Adipocyte (in vitro differentiated cells): Measurements from ENCODE around the gene PPFIA4.

ENCODE experiments used
- DNase-seq: peaks from one replicate; pipeline ENCODE4 v3.0.0-alpha.2; 2015; ENCODE audit warnings: low read depth
- H3K27me3 ChIP-seq: replicated peaks from 2 replicates; pipeline ENCODE4 v1.7.0; 2013; ENCODE audit warnings: mild to moderate bottlenecking, low read length, moderate library complexity; ENCODE audit not compliant: control insufficient read depth, insufficient read depth
- H3K36me3 ChIP-seq: 2 replicates; pipeline ENCODE4 v1.7.0; 2013; ENCODE audit warnings: low read length, mild to moderate bottlenecking, moderate library complexity; ENCODE audit not compliant: control insufficient read depth, insufficient read depth, severe bottlenecking
- H3K4me1 ChIP-seq: 2 replicates; pipeline ENCODE4 v1.7.0; 2013; ENCODE audit warnings: mild to moderate bottlenecking, low read length, moderate library complexity; ENCODE audit not compliant: control insufficient read depth, insufficient read depth
- H3K4me3 ChIP-seq: 2 replicates; pipeline ENCODE4 v1.7.0; 2013; ENCODE audit warnings: mild to moderate bottlenecking, low read length, moderate library complexity
- H3K9ac ChIP-seq: 2 replicates; pipeline ENCODE4 v1.7.0; 2013; ENCODE audit warnings: mild to moderate bottlenecking, low read length, moderate library complexity
- H3K9me3 ChIP-seq: 2 replicates; pipeline ENCODE4 v1.7.0; 2013; ENCODE audit warnings: mild to moderate bottlenecking, low read length, moderate library complexity; ENCODE audit not compliant: control insufficient read depth

Gene PPFIA4

DNA sequence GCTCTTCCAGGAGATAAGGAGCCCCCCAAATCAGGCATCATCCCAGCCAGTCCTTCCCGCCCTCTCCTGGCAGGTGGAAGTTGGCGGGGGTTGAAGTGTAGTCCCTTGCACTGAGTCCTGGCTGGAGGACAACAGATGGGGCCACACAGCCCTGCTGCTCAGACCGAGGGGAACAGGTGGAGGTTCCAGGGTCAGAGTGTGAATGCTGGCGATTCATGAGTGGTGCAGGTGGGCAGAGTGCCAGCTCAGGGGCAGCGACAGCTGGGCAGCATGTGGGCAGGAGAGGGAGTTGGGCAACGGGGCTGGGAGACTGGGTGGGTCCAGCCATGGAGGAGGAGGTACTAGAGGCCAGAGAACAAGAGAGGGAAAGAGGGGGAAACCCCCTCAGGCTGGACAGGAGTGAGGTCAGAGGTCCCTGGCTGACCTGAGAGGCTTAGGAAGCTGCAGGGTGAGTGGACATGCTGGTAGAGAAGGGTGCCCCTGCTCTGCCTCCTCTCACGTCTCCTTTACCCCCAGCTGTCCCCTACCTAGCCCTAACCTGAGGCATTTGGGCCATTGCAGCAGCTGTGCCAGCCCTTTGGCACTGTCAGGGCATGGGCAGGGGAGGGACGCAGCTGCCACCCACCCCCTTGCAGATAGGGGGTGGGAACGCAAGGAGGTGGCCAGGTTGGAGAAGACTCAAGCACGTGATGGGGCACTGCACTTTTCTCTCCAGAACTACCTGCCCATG, 90.0 kb downstream of the PPFIA4 start:
- peaks cover 38% of the 10 kb centered on the region for H3K27me3 ChIP-seq
- peaks cover 3% of the 10 kb centered on the region for H3K4me1 ChIP-seq
- no peak for DNase-seq
- H3K36me3 ChIP-seq, result no peaks in the 10 kb centered on the region
- no peak overlapping the region for H3K4me3 ChIP-seq
- H3K9me3 ChIP-seq, result no peaks in the 10 kb centered on the region
- H3K9ac ChIP-seq, result no peak overlapping the region

GRCh38 chr1:203117611-203118575, 91.6 kb downstream of the PPFIA4 start:
- peaks cover 3% of the 10 kb centered on the region for H3K4me1 ChIP-seq
- H3K9me3 ChIP-seq, result no peaks in the 10 kb centered on the region
- H3K27me3 ChIP-seq, result peaks cover 44% of the 10 kb centered on the region
- no peak overlapping the region for H3K4me3 ChIP-seq
- H3K36me3 ChIP-seq, result no peaks in the 10 kb centered on the region
- DNase-seq, result peak; percentile 89
- H3K9ac ChIP-seq, result no peak overlapping the region

GRCh38 chr1:203120325-203121153, 94.2 kb downstream of the PPFIA4 start:
- Histone ChIP-seq H3K4me1 (peaks cover 3% of the 10 kb centered on the region), H3K4me3 (no peak overlapping the region)

DNA sequence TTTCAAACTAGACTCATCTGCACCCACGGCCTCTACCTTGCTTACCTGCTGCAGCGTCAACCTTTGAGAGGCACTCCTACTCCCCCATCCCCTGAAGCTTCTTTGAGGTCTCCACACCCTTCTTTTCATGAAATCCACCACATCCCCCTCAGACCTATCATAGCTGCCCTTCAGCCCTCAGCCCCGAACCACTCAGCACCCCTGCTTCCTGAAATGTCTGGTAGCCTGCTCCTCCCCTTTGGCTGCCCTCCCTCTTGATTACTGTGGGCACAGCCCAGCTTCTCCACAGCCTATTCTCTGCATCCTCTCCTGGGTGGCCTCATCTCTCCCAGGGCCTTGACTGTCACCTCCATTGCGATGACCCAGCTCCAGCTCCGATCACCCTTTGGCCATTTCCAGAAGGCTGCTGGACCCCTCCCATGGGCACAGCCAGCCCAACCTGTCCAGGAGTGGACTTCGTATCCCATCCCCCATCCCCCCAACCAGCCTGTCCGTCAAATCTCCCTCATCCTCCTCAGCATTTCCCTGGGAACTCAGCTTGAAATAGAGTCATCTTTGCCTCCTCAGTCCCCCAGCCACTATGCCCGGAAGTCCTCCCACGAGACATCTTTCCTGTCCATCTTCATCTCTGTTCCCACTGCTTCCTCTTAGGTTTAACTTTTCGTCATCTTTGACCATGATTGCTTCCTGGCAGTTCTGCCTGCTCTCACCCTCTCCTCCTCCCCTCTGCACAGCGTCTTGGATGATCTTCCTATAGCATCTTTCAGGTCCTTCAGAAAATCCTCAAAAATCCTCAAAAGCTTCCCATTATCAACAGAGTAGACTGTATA, 95.1 kb downstream of the PPFIA4 start:
- Histone ChIP-seq H3K4me1 (peaks cover 3% of the 10 kb centered on the region), H3K27me3 (peaks cover 58% of the 10 kb centered on the region), H3K36me3 (no peaks in the 10 kb centered on the region), H3K9ac (no peak overlapping the region), H3K9me3 (no peaks in the 10 kb centered on the region), H3K4me3 (no peak overlapping the region)
- DNase-seq, result no peak

More at GRCh38 chr1:203120325-203121153, 94.2 kb downstream of the PPFIA4 start:
- H3K27me3 ChIP-seq, result peaks cover 64% of the 10 kb centered on the region
- H3K9me3 ChIP-seq, result no peaks in the 10 kb centered on the region
- no peaks in the 10 kb centered on the region for H3K36me3 ChIP-seq
- H3K9ac ChIP-seq, result no peak overlapping the region
- DNase-seq, result no peak

- Histone ChIP-seq H3K36me3 (no peaks in the 10 kb centered on the region), H3K4me3 (no peak overlapping the region), H3K9ac (no peak overlapping the region), H3K9me3 (no peaks in the 10 kb centered on the region), H3K27me3 (peaks cover 52% of the 10 kb centered on the region), H3K4me1 (peaks cover 3% of the 10 kb centered on the region)
- no peak for DNase-seq
Observed at GRCh38 chr1:203122159-203122558, 95.9 kb downstream of the PPFIA4 start.

GRCh38 chr1:203124011-203124410, 97.7 kb downstream of the PPFIA4 start:
- no peak for DNase-seq
- Histone ChIP-seq H3K36me3 (no peaks in the 10 kb centered on the region), H3K27me3 (peaks cover 42% of the 10 kb centered on the region), H3K9me3 (no peaks in the 10 kb centered on the region), H3K4me3 (no peak overlapping the region), H3K9ac (no peak overlapping the region), H3K4me1 (peaks cover 14% of the 10 kb centered on the region)

GRCh38 chr1:203124546-203125317, 98.4 kb downstream of the PPFIA4 start:
- Histone ChIP-seq H3K27me3 (peaks cover 38% of the 10 kb centered on the region), H3K4me3 (no peak overlapping the region), H3K36me3 (no peaks in the 10 kb centered on the region), H3K4me1 (peaks cover 21% of the 10 kb centered on the region), H3K9me3 (no peaks in the 10 kb centered on the region), H3K9ac (no peak overlapping the region)
- no peak for DNase-seq

- Histone ChIP-seq H3K9me3 (no peaks in the 10 kb centered on the region), H3K4me3 (no peak overlapping the region), H3K36me3 (no peaks in the 10 kb centered on the region), H3K27me3 (peaks cover 31% of the 10 kb centered on the region), H3K4me1 (peaks cover 34% of the 10 kb centered on the region), H3K9ac (no peak overlapping the region)
- peak; percentile 63 for DNase-seq
Observed at GRCh38 chr1:203126151-203126865, 100.0 kb downstream of the PPFIA4 start.

DNA sequence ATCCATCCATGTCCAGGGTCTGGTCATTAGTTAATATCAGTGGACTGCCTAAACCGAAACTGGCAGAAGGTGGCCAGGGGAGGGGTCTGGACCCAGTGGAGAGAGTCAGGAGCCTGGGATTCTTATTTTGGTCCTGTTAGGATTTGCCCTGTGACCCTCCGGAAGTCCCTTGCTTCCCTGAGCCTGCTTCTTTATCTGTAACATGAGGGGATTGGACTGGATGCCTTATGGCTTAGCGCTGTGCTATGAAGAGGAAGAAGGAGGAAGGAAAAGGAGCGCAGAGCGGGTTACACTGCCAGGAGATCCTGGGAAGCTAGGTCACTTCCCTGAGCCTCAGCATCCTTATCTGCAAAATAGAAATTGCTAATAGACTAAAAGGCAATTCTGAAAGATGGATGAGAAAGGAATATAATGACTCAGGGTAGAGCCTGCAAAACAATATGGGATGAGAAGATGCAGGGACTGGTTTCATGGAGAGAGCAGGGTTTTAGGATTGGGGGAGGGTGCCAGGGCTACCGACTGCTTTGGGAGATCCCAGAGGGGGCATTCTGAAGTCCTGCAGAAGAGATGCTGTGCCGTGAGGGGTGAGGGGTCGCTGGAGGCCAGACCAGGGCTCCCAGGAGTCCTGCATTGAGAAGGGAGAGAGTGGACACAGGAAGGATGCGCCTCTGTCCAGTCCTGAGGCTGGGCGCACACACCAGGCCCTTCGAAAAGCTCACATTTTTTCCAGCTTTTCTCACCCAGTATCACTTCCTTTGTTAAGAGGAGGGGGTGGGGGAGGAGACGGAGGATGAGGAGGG, 100.8 kb downstream of the PPFIA4 start:
- Histone ChIP-seq H3K4me3 (peak overlapping the region; percentile 73), H3K27me3 (peaks cover 25% of the 10 kb centered on the region), H3K9ac (no peak overlapping the region), H3K36me3 (no peaks in the 10 kb centered on the region), H3K4me1 (peaks cover 35% of the 10 kb centered on the region), H3K9me3 (no peaks in the 10 kb centered on the region)
- DNase-seq, result peak; percentile 35
